Keratinocyte (primary cell): ENCODE measurements around the gene NAALADL2. TPM values are rescaled to one million over a fixed set of nuclear protein-coding genes. Genes with fewer than 3 reads are reported as not detected.

Source experiments
- DNase-seq: peaks from one replicate; pipeline ENCODE4 v3.0.0-alpha.2; 2011; ENCODE audit warnings: low read depth, missing footprints, low spot score
- FAIRE-seq: peaks from 2 replicates; lab custom pipeline; 2011; peaks lifted over from hg19 to GRCh38; lab: Jason Lieb, UNC
- H2AFZ ChIP-seq: 2 replicates; pipeline ENCODE4 v1.6.0; 2012; ENCODE audit warnings: low read length, control low read depth, inconsistent platforms; ENCODE audit not compliant: control insufficient read depth
- H3K27ac ChIP-seq: 2 replicates; pipeline ENCODE4 v1.5.1; 2011; ENCODE audit warnings: low read length; ENCODE audit not compliant: control insufficient read depth, insufficient read depth
- H3K27me3 ChIP-seq: 3 replicates; pipeline ENCODE4 v1.6.0; 2011; ENCODE audit warnings: low read length; ENCODE audit not compliant: control insufficient read depth, insufficient read depth; ENCODE audit errors: extremely low read depth
- H3K36me3 ChIP-seq, 2 experiments: 2 replicates in 1 of 2; 3 replicates in 1 of 2; pipeline ENCODE4 v1.5.1; 2011; ENCODE audit warnings: low read length in 2 of 2, mild to moderate bottlenecking in 1 of 2; ENCODE audit not compliant: control insufficient read depth in 2 of 2, insufficient read depth in 2 of 2; ENCODE audit errors: extremely low read depth in 1 of 2
- H3K4me1 ChIP-seq: 3 replicates; pipeline ENCODE4 v1.5.1; 2011; ENCODE audit warnings: low read length; ENCODE audit not compliant: control insufficient read depth, insufficient read depth; ENCODE audit errors: extremely low read depth
- H3K4me2 ChIP-seq: 3 replicates; pipeline ENCODE4 v1.6.0; 2011; ENCODE audit warnings: low read depth, low read length; ENCODE audit not compliant: control insufficient read depth, insufficient read depth; ENCODE audit errors: extremely low read depth
- H3K4me3 ChIP-seq, 3 experiments: fragments of 200-600 bp in 1 of 3; sonication (generic) in 1 of 3; 2 replicates in 2 of 3; 3 replicates in 1 of 3; pipeline ENCODE4 v1.5.1; 2011 to 2016; ENCODE audit warnings: low read length in 3 of 3, mild to moderate bottlenecking in 3 of 3, control low read depth in 2 of 3, inconsistent platforms in 1 of 3, low read depth in 1 of 3, mixed read lengths in 1 of 3, mixed run types in 1 of 3, moderate library complexity in 1 of 3; ENCODE audit not compliant: control insufficient read depth in 2 of 3, insufficient read depth in 2 of 3; ENCODE audit errors: extremely low read depth in 1 of 3
- H3K79me2 ChIP-seq: 2 replicates; pipeline ENCODE4 v1.6.0; 2012; ENCODE audit warnings: low read length; ENCODE audit not compliant: control insufficient read depth, insufficient read depth
- H3K9ac ChIP-seq: 3 replicates; pipeline ENCODE4 v1.6.0; 2011; ENCODE audit warnings: low read length; ENCODE audit not compliant: control insufficient read depth, insufficient read depth; ENCODE audit errors: extremely low read depth
- H3K9me1 ChIP-seq: 3 replicates; pipeline ENCODE4 v1.6.0; 2011; ENCODE audit warnings: low read length; ENCODE audit not compliant: control insufficient read depth, insufficient read depth; ENCODE audit errors: extremely low read depth
- H3K9me3 ChIP-seq: 2 replicates; pipeline ENCODE4 v1.5.1; 2012; ENCODE audit warnings: low read depth, low read length; ENCODE audit not compliant: control insufficient read depth
- H4K20me1 ChIP-seq: 3 replicates; pipeline ENCODE4 v1.6.0; 2011; ENCODE audit warnings: low read length; ENCODE audit not compliant: control insufficient read depth, insufficient read depth; ENCODE audit errors: extremely low read depth
- CTCF ChIP-seq, 3 experiments: IDR thresholded peaks in 1 of 3; conservative IDR thresholded peaks in 1 of 3; optimal IDR thresholded peaks in 1 of 3; 2 replicates in 2 of 3; 3 replicates in 1 of 3; pipeline versions ENCODE3 to v1.5.1; 2011; ENCODE audit warnings: low read length in 3 of 3, mild to moderate bottlenecking in 3 of 3, moderate library complexity in 2 of 3, control low read depth in 1 of 3, inconsistent platforms in 1 of 3; ENCODE audit not compliant: insufficient read depth in 2 of 3; ENCODE audit errors: extremely low read depth in 1 of 3
- EZH2 ChIP-seq: IDR thresholded peaks from one replicate; pipeline ENCODE4 v1.6.1; 2012; ENCODE audit warnings: inconsistent platforms, mild to moderate bottlenecking, low read length, moderate library complexity
- dilution Hi-C: fragments of 300-500 bp; cut with MboI; formaldehyde crosslinking; loops from one replicate; pipeline ENCODE4 v1.7.0; 2020; ENCODE audit warnings: low sequenced_read_pairs; ENCODE audit not compliant: extremely low pct_ligation_motif_present
- polyA plus RNA-seq, 5 experiments: library from polyadenylated mRNA; depleted of rRNA in 3 of 5; stranded (reverse) in 3 of 5; stranded (forward) in 1 of 5; unstranded in 1 of 5; fragments of >200 nt; gene quantifications; 1 replicate in 1 of 5; 2 replicates in 3 of 5; 3 replicates in 1 of 5; pipeline versions ENCODE4 v1.2.1 to v1.2.3, GENCODE V29; 2011 to 2012; ENCODE audit warnings: missing spikeins in 2 of 5, low read depth in 1 of 5, low replicate concordance in 1 of 5

NAALADL2 gene
- polyA plus RNA-seq, 1 donor (not counting 4 experiments of a cell fraction or from before 2014, with no cell fraction given): 0.75 TPM

DNA sequence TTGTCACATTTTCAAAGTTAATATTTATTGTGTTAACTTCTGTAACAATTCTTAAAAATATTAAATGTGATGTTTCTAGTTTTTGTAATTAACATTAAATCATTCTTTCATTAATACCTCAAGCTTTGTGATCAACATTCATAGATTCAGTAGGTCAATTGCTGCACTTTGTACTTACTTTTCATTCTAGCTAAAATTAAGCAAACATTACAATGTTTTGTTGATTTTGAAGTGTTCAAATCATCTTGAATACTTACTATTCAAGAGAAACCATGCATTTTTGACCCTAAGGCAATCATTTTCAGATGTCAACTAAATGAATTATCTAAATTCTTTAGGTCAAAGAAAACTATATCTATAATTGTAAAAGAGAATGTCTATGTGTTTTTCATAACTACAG, 933.1 kb downstream of the NAALADL2 start:
- H3K79me2 ChIP-seq: no peaks in the 10 kb centered on the region
- H4K20me1 ChIP-seq: no peaks in the 10 kb centered on the region
- H3K36me3 ChIP-seq: no peaks in the 10 kb centered on the region
- TF ChIP-seq CTCF (optimal IDR thresholded peaks at IDR 0.05 in 1 of 3, IDR thresholded peaks at IDR 0.05 in 1 of 3, conservative IDR thresholded peaks at IDR 0.05 in 1 of 3; ENCODE audit: extremely low read depth in 1 of 3, insufficient read depth in 2 of 3, low read length in 3 of 3): no peak
- no peak for TF ChIP-seq EZH2
- H3K4me3 ChIP-seq: no peak overlapping the region
- no peaks in the 10 kb centered on the region for H3K9me1 ChIP-seq
- DNase-seq (no peak), FAIRE-seq (no peak)
- no peak overlapping the region for H2AFZ ChIP-seq
- no peak overlapping the region for H3K9ac ChIP-seq
- H3K9me3 ChIP-seq: no peaks in the 10 kb centered on the region
- H3K4me1 ChIP-seq: no peaks in the 10 kb centered on the region
- no peak overlapping the region for H3K4me2 ChIP-seq
- no peaks in the 10 kb centered on the region for H3K27me3 ChIP-seq
- no peak overlapping the region for H3K27ac ChIP-seq
- dilution Hi-C loops: no loop called here

DNA sequence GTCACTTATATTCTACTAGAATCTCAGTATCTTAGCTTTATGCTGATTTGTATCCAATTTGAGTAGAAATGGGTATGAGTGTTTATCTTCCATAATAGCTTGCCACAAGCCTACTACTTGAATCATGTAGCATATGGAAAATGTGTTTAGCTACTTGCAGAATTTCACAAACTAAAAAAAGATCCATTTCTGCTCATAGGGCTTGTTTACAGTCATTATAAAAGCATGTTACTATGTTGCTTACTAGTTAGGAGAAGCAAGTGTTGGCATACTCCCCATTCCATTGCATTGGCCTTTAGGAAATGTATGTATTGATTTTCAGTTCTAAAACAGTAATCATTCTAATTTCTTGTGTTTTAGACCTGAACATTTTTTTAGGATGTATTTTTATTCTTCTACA, 939.2 kb downstream of the NAALADL2 start:
- dilution Hi-C loops: no loop called here
- TF ChIP-seq CTCF (optimal IDR thresholded peaks at IDR 0.05 in 1 of 3, IDR thresholded peaks at IDR 0.05 in 1 of 3, conservative IDR thresholded peaks at IDR 0.05 in 1 of 3; ENCODE audit: extremely low read depth in 1 of 3, insufficient read depth in 2 of 3, low read length in 3 of 3): no peak
- no peak for TF ChIP-seq EZH2
- DNase-seq: no peak
- Histone ChIP-seq H3K27me3 (no peaks in the 10 kb centered on the region), H2AFZ (no peak overlapping the region), H4K20me1 (no peaks in the 10 kb centered on the region), H3K4me3 (no peak overlapping the region), H3K4me2 (no peak overlapping the region), H3K9me3 (no peaks in the 10 kb centered on the region), H3K9ac (no peak overlapping the region), H3K36me3 (no peaks in the 10 kb centered on the region), H3K9me1 (no peaks in the 10 kb centered on the region), H3K27ac (no peak overlapping the region), H3K79me2 (no peaks in the 10 kb centered on the region), H3K4me1 (no peaks in the 10 kb centered on the region)
- FAIRE-seq: no peak
